LoVo (cell line): ENCODE measurements around the gene ZBTB20.
"Not testable (repeated sequence)": the region's sequence is repeated elsewhere in the genome, so short reads cannot be mapped to it uniquely, and the experiment has no call there.

Experiments used
- DNase-seq: peaks from one replicate; pipeline ENCODE4 v3.0.0-alpha.2; 2016; ENCODE audit warnings: low spot score

ZBTB20 gene

DNA sequence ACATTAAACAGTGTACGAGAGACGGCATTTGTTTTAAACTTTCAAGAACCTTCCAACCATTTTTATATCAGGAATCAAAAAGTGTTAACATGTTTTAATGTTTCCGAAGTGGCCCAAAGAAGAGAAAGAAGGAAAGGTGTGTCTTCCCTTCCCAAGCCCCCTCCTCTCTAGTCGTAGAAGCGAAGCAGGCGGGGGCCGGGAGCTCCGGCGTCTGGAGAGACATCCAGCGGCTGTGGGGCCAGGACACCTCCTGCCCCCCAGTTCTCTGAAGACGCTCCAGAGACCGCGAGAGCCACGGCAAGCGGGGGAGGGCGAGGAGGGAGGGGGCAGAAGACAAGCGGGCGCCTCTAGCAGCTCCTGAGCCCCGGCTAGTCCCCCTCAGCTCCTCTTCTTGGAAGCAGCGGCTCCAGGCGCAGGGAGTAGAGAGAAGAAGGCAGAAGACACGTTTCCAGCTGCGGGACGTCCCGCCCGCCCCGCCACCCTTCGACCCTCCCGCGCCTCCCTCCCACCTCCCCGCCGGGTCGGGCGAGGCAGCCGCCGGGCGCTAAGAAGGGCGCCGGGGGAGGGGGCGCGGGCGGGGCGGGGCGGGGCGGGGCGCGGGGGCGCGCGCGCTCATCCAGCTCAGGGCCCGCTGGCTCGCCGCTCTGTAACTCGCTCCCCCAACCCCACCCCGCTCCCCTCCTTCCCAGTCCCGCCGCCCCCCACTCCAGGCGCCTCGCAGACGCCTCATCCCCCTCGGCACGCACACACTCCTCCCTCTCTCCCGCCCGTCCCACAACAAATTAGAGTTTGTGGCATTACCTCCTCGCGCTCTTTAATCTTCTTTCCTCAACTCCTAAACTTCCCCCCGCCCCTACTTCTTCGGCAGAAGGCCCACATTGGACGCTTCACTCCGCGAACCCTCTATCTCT, at the start of gene ZBTB20:
ZBTB20 (minus strand) TSS at position 871 of the 911 bp plus-strand sequence.
- DNase-seq = no peak

DNA sequence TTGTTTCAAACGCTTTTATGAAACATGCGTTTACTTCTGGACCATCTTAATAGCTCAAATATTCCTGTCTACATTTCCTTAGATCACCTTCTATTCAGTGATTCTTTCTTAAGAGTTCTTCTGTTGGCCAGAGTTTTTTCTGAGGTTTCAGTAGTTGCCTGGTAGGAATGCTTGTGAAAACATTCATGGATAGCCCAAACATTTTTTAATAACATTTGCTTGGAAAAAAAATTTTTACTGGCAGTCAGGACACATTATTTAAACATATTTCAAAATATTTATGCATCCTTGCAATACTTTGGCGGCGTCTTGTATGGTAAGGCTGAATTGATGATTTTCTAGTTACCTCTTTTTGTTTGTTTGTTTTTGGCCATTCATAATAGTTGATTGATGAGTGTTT, 47.4 kb upstream of the ZBTB20 start:
- DNase-seq = no peak

- DNase-seq = no peak
Measured at GRCh38 chr3:115190747-115191146, 43.7 kb upstream of the ZBTB20 start.

DNA sequence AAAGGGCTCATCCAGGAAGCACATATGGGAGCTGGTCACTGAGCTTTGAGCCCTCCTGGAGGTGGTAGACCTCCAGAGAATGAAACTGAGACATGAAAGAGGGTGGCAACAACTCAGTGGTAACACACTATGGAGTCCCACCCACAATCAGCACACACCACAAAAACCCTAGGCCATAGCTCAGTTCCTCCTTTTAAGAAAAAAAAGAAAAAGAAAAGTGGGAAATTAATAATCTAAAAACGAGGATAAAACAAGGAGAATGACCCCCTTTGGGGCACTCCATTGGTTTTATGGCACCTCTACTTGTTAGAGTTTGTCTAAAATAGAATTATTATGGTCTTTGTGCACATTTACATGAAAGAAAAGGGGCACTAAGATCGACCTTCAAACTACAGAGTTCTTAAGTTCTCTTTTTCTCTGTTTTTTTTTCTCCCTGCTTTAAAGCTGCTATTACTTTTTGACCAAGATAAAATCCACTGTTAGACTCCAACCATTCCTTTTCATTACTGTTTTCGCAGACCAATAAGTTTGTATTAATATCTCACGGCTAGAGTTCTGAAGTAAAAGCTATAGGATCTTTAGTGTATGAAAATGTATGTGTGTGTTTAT, 40.2 kb upstream of the ZBTB20 start:
- no peak for DNase-seq

GRCh38 chr3:115186351-115187148, 39.5 kb upstream of the ZBTB20 start:
- DNase-seq = no peak

GRCh38 chr3:115184859-115185572, 37.9 kb upstream of the ZBTB20 start:
- DNase-seq = not testable (repeated sequence)

DNA sequence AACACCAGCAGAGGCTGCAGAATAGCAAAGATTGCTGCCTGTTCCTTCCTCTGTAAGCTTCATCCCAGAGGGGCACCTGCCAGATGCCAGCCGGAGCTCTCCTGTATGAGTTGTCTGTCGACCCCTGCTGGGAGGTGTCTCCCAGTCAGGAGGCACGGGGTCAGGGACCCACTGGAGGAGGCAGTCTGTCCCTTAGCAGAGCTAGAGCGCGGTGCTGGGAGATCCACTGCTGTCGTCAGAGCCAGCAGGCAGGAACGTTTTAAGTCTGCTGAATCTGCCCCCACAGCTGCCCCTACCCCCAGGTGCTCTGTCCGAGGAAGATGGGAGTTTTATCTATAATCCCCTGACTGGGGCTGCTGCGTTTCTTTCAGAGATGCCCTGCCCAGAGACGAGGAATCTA, 31.8 kb upstream of the ZBTB20 start:
- DNase-seq = not testable (repeated sequence)

DNA sequence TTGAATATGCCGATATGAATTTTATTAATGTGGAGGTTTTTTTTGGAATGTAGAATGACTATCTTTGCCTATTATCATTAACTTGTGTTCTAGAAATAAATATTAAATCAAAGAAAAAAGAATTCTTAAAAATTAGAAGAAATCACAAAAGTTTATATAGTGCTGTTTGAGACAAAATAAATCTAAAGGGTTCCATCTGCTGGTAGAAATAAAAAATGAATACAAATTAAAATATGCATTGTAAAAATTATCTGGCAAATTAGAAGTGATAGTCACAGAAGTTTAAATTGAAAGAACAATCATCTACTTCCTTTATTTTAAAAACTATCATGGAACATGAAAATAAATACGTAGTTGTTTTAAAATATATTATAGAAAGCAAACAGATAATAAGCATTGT, 22.7 kb upstream of the ZBTB20 start:
- DNase-seq = no peak

DNA sequence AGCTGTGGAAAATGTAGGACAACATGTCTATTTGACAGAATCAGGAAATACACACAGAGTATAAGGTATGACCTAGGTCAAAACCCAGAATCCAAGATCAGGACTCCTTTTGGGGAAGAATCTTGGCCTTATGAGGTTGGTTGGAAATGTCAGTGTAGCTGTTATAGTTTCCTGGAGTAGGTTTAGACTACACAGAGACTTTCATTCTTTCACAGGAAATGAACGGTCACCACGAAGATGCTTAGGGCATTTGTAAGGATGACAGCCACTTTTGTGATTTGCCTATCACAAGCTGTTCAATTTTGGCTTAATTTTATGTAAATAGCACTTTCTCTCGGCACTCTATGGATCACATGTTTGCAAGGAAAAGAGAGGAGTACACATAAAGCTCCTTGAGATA, 18.6 kb upstream of the ZBTB20 start:
- DNase-seq = no peak

DNA sequence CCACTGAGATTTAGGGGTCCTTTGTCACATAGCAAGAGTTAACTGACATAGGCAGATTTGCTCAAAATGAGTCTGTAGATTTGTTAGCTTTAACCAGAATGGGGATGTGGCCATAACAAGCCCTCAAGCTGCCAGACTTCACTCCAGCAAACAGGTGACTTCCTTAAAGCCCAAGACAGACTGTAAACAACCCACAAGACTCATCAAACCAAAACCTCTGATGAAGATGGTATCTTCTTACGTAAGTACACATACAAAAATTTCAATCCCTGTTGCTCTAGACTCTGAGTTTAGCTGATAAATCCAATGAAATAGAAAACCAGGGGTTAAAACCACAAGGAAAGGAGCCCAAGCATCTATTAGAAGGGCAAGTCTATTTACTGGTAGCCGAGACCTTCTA, 18.2 kb upstream of the ZBTB20 start:
- no peak for DNase-seq

GRCh38 chr3:115164374-115165221, 17.5 kb upstream of the ZBTB20 start:
- DNase-seq = no peak

DNA sequence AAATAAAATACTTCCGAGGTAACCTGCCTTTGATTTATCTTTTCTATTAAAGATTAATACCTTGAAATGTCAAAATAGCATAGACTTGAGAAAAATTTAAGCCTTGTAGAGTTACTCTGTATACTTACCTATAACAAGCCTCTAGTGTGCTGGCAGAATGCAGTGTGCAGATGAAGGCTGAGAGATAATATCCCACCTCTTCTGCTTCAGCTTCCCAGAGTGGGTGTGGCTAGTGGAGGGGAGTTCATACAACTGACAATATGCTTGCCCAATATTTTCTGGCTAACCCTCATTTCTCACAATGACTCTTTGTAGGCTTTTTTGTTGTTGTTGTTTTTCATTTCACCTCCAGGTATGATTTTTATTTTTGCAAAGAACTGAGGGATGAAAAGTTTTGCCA, 15.7 kb upstream of the ZBTB20 start:
- no peak for DNase-seq

GRCh38 chr3:115161866-115162265, 14.8 kb upstream of the ZBTB20 start:
- no peak for DNase-seq

DNA sequence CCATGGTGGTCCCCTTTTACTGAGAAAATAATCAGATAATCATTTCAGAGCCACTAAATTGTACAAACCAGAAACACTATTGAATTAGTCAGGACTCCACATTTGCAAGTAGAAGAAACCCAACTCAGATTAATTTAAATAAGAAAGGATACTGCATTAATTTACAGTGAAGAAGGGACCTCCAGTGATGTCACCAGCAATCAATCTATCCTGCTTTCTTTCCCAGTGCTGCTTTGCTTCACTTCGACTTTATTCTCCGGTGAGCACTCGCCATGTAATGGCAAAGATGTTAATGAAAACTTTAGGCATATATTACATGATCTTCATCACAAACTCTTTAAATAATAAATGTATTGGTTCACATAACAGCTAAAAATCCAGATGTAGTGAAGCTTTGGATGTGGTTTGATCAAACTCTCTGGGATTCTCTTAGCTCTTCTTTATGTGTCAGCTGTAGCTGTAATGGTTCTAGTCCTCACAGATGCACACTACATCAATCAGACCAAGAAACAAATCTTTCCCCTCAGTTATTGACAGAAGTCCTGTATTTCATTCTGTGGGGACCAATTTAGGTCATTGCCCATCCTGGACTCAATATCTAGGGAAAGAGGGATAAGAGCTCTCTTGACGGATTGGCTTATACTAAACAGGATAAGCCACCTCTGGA, 14.2 kb upstream of the ZBTB20 start:
- no peak for DNase-seq

DNA sequence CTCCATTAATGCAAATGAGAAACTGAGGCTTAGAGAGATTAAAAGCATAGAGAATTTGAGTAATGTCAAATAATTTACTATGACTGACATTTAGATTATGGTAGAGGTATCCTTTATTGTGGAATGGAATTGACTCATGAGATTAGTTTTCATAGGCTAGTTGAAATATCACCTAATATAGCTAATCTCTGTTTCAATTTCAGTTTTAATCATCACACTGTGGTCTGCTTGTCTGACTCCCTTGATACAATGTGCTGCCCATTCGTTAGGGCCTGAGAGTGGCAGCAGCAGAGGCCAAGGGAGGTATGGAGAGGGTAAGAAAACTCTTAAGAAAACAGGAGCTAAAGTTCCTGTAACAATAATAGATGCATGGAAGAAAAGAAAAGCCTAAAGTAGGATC, 13.2 kb upstream of the ZBTB20 start:
- DNase-seq = no peak

- DNase-seq = no peak
Measured at GRCh38 chr3:115156046-115156654, 9.1 kb upstream of the ZBTB20 start.

- DNase-seq = no peak
Measured at GRCh38 chr3:115154611-115155010, 7.5 kb upstream of the ZBTB20 start.

GRCh38 chr3:115151921-115152320, 4.8 kb upstream of the ZBTB20 start:
- DNase-seq = no peak

DNA sequence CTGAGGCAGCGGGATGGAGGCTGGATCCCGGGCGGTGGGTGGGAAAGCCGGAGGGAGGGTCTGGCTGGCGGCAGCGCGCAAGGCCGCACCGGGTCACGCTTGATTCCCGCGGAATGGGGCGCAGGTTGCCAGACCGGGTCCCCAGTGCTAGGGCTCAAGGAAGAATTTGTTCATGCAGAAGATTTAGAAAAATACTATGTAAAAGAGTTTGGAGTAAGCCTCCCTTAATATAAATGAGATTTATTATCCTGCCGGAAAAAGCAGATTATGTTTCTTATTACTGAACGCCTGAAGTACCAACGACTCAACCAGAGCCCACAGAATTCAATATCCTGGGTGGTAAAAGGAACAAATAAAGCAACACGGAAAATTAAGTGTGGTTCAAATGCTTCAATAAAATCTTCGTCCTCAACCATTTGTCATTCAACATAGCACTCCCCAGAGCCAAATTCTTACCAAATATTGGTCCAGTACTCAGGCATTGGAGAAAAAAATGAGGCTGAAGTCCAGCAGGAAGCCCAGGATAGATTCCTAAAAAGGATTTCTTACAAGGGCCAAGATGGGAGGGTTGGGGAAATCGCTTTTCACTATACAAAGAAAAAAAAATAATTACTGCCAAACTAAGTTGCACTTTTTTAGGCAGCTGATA, 1.2 kb upstream of the ZBTB20 start:
- no peak for DNase-seq
